NCI-H2081 treated with DMSO at 0.1 percent for 48 hours (cell line): Measurements from ENCODE around the gene SYT9.
"Not testable (repeated sequence)": the region's sequence is repeated elsewhere in the genome, so short reads cannot be mapped to it uniquely, and the experiment has no call there.

ENCODE experiments used
- DNase-seq: peaks from one replicate; lab custom pipeline; 2025; lab: John Stamatoyannopoulos, UW

The SYT9 gene

GRCh38 chr11:7509966-7510365, 258.3 kb downstream of the SYT9 start:
- DNase-seq, result no peak

- DNase-seq, result no peak
Measured at GRCh38 chr11:7511401-7511800, 259.7 kb downstream of the SYT9 start.

GRCh38 chr11:7512525-7513233, 261.0 kb downstream of the SYT9 start:
- DNase-seq, result no peak

- DNase-seq, result no peak
Measured at GRCh38 chr11:7513234-7514098, 261.8 kb downstream of the SYT9 start, which contains the start of gene PPFIBP2. PPFIBP2 (plus strand) TSS chr11:7513999; CDS start chr11:7549476, 35,477 bp downstream.

- DNase-seq, result no peak
Measured at GRCh38 chr11:7514099-7514591, 262.4 kb downstream of the SYT9 start.

GRCh38 chr11:7515447-7515886, 263.8 kb downstream of the SYT9 start:
- no peak for DNase-seq

GRCh38 chr11:7516475-7516874, 264.8 kb downstream of the SYT9 start:
- no peak for DNase-seq

GRCh38 chr11:7517743-7518142, 266.0 kb downstream of the SYT9 start:
- not testable (repeated sequence) for DNase-seq
